Left ventricle myocardium inferior (tissue), 1 donor: ENCODE data around the gene LHFPL6. TPM values are rescaled to one million over a fixed set of nuclear protein-coding genes. Genes with fewer than 3 reads are reported as not detected.

ENCODE experiments used
- DNase-seq: peaks from one replicate; pipeline ENCODE4 v3.0.0-alpha.2; 2020
- H3K27ac ChIP-seq: fragments of 200-600 bp; replicated peaks from 2 replicates; pipeline ENCODE4 v1.8.0; 2021
- H3K27me3 ChIP-seq: fragments of 200-600 bp; 2 replicates; pipeline ENCODE4 v1.8.0; 2021; ENCODE audit warnings: low read depth
- H3K36me3 ChIP-seq: fragments of 200-600 bp; 2 replicates; pipeline ENCODE4 v1.8.0; 2021
- H3K4me1 ChIP-seq: fragments of 200-600 bp; 2 replicates; pipeline ENCODE4 v1.8.0; 2021
- H3K4me3 ChIP-seq: fragments of 200-600 bp; 2 replicates; pipeline ENCODE4 v1.8.0; 2021; ENCODE audit warnings: mild to moderate bottlenecking, moderate library complexity
- H3K9me3 ChIP-seq: fragments of 200-600 bp; replicated peaks from 2 replicates; pipeline ENCODE4 v1.8.0; 2021
- intact Hi-C: fragments of 100-400 bp; cut with micrococcal nuclease; formaldehyde crosslinking; loops from one replicate; pipeline ENCODE4 v1.11.0; 2022
- total RNA-seq: library from RNA; stranded (reverse); fragmentation: NEBNext Ultra II Directional; extraction: Animal tissue kit (Norgen Biotek cat#: 25700); gene quantifications from one replicate; pipeline ENCODE4 v1.2.1, GENCODE V29; 2021
- TF ChIP-seq, protein P1 (sequence below): fragments of 200-600 bp; IDR thresholded peaks from 2 replicates; pipeline ENCODE4 v1.8.0; 2021; ENCODE audit warnings: antibody characterized with exemption, mild to moderate bottlenecking, borderline replicate concordance
- donor health status: DM: no; HTN: yes; CAD: no; lungs with severe emphysema.

The LHFPL6 gene
- total RNA-seq, 1 donor from 2014 or later: 51.4 TPM

DNA sequence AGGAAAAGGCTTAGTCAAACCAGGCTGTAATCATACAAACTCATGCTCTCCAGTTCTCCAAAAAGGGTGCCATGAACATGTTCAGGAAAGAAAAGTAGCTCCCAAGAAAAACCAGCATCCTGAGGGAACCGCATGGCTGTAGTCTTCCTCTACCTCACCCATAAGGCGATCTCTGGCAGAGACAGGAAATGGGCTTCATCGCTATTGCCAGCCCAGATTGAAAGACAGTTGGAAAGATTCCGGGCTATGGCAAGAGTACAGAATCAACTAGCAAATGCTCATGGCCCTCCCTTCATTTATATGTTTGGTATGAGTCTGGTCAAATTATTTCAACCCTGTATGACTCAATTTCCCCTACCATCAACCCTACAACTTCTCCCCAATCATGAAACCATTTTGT lies 140.1 kb downstream of the LHFPL6 start:
- intact Hi-C loops: no loop called here
- H3K27ac ChIP-seq: peak overlapping the region; percentile 70
- H3K9me3 ChIP-seq: no peaks in the 10 kb centered on the region
- peak overlapping the region; percentile 26 for H3K4me3 ChIP-seq
- peaks cover 88% of the 10 kb centered on the region for H3K4me1 ChIP-seq
- TF ChIP-seq, protein P1, sequence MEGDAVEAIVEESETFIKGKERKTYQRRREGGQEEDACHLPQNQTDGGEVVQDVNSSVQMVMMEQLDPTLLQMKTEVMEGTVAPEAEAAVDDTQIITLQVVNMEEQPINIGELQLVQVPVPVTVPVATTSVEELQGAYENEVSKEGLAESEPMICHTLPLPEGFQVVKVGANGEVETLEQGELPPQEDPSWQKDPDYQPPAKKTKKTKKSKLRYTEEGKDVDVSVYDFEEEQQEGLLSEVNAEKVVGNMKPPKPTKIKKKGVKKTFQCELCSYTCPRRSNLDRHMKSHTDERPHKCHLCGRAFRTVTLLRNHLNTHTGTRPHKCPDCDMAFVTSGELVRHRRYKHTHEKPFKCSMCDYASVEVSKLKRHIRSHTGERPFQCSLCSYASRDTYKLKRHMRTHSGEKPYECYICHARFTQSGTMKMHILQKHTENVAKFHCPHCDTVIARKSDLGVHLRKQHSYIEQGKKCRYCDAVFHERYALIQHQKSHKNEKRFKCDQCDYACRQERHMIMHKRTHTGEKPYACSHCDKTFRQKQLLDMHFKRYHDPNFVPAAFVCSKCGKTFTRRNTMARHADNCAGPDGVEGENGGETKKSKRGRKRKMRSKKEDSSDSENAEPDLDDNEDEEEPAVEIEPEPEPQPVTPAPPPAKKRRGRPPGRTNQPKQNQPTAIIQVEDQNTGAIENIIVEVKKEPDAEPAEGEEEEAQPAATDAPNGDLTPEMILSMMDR: no peak
- H3K36me3 ChIP-seq: no peaks in the 10 kb centered on the region
- H3K27me3 ChIP-seq: no peaks in the 10 kb centered on the region
- DNase-seq: no peak

DNA sequence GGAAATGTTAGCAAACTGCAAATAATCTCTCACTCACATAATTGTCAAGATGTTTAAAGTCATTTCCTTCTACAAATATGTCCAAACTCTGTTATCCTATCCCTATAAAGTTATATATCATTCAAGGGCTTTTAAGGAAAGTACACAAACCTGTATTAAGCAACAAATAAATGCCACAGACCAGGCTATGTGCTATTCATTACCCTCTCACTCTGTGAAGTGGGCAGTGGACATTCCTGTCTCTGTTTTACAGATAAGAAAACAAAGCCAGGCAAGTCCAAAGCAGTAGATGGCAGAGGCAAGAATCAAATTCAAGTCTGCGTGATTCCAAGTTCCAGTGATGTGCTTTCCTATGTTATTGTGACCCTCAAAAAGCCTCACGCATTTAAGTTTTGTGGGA lies 140.6 kb downstream of the LHFPL6 start:
- intact Hi-C loops: no loop called here
- TF ChIP-seq, protein P1: no peak
- Histone ChIP-seq H3K36me3 (no peaks in the 10 kb centered on the region), H3K27ac (peak overlapping the region; percentile 70), H3K27me3 (no peaks in the 10 kb centered on the region), H3K4me3 (peak overlapping the region; percentile 26), H3K4me1 (peaks cover 84% of the 10 kb centered on the region), H3K9me3 (peaks cover 3% of the 10 kb centered on the region)
- no peak for DNase-seq

DNA sequence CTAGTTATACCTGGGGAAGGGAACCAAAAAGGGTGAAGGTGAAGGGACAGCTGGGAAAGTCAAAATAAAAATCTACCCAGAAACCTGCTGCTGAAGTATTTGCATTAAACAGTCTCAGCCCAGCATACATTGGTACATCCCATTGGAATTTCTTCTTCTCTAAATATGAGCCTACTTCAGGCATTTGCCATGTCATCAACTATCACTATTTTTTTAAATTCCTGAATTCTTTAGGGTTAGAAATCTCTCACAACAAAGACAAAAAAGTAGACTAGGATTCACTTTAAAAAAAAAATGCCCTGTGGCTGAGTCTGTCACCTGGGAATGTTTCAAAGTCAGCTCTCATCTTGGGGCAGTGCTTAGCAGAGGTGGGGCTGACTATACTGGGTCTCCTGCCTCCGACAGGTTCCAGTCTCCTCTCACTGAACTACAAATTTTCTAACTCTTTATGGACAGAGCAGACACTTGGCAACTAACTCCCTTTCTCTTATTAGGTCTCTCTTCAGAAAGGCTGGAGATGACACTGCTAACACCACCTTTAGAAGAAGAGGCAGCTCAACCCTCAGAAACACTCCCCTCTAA lies 141.2 kb downstream of the LHFPL6 start:
- intact Hi-C loops: no loop called here
- H3K27ac ChIP-seq: peak overlapping the region; percentile 70
- peaks cover 6% of the 10 kb centered on the region for H3K9me3 ChIP-seq
- peaks cover 80% of the 10 kb centered on the region for H3K4me1 ChIP-seq
- H3K36me3 ChIP-seq: no peaks in the 10 kb centered on the region
- DNase-seq: no peak
- peak overlapping the region; percentile 26 for H3K4me3 ChIP-seq
- TF ChIP-seq, protein P1: no peak
- H3K27me3 ChIP-seq: no peaks in the 10 kb centered on the region

DNA sequence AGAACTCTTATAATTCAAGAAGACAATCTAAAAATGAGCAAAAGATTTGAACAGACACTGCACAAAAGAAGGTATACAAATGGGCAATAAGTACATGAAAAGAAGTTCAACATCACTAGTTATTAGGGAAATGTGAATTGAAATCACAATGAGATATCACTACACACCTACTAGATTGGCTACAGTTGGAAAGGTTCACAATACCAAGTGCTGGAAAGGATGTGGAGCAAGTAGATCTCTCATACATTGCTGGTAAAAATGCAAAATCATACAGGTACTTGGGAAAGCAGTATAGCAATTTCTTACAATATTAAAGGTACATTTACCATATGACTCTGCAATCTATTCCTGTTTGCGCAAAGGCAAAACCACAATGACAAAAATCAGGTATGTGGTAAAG lies 145.7 kb downstream of the LHFPL6 start:
- Histone ChIP-seq H3K36me3 (no peaks in the 10 kb centered on the region), H3K27ac (no peak overlapping the region), H3K4me3 (no peak overlapping the region), H3K27me3 (no peaks in the 10 kb centered on the region), H3K9me3 (peaks cover 6% of the 10 kb centered on the region), H3K4me1 (peaks cover 85% of the 10 kb centered on the region)
- intact Hi-C loops: no loop called here
- no peak for DNase-seq
- TF ChIP-seq, protein P1: no peak

DNA sequence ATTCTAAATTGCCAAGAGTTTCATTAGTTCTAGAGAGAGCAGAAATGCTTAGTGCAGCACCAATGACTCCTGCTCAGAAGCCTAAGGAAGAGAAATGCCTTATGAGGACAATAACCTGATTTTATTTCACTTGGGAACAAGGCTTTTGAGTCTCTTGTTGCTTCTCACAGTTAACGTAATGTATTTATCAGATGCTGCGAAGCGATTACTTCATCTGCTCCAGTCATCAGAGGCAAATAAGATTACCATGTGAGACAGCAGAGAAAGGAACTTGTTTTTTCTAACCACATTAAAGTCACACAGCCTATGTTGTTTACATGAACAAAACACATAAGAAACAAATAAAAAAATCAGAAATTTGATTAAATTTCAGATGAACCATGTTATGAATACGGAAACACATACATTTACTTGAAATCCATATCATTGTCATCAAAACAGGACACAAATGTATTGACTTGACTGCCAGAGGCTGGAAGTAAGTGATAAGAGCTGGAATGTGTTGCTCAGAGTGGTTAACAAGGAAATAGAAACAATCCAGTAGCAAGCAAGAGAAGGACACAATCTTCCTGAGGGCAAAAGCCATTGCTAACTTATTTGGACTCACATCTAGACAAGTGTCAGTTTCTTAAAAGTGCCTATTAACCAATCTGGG lies 147.3 kb downstream of the LHFPL6 start:
- Histone ChIP-seq H3K27ac (peak overlapping the region; percentile 72), H3K9me3 (peaks cover 6% of the 10 kb centered on the region), H3K36me3 (no peaks in the 10 kb centered on the region), H3K4me3 (no peak overlapping the region), H3K4me1 (peaks cover 86% of the 10 kb centered on the region), H3K27me3 (no peaks in the 10 kb centered on the region)
- DNase-seq: no peak
- TF ChIP-seq, protein P1: no peak
- intact Hi-C loops: no loop called here
